H1 (cell line): Measurements from ENCODE around the gene UBAP1L. TPM values are rescaled to one million over a fixed set of nuclear protein-coding genes. Genes with fewer than 3 reads are reported as not detected.
A peak's percentile ranks its signal among the peaks of the same experiment; 100 is the strongest.

Source experiments
- CTCF ChIA-PET: fragments of 300-600 bp; sonication (Branson Sonifier 250); formaldehyde crosslinking; loops from one replicate; lab custom pipeline; 2021; ENCODE audit not compliant: partially characterized antibody; lab: Charles Lee
- POLR2A ChIA-PET: fragments of 300-600 bp; sonication (Branson Sonifier 250); formaldehyde crosslinking; loops from one replicate; lab custom pipeline; 2021; ENCODE audit warnings: inconsistent platforms; ENCODE audit not compliant: partially characterized antibody; lab: Charles Lee
- DNase-seq, 2 experiments: peaks; one replicate each; pipeline versions ENCODE4 v3.0.0 to v3.0.0-alpha.2; 2010 to 2022; ENCODE audit warnings: low spot score in 2 of 2, low read depth in 1 of 2, mixed read lengths in 1 of 2
- FAIRE-seq: peaks from 2 replicates; lab custom pipeline; 2011; peaks lifted over from hg19 to GRCh38; lab: Jason Lieb, UNC
- H2AFZ ChIP-seq: 2 replicates; pipeline ENCODE4 v1.8.1; 2012; ENCODE audit warnings: low read length, inconsistent platforms
- H2AK5ac ChIP-seq: 2 replicates; pipeline ENCODE4 v1.6.1; 2013; ENCODE audit warnings: low read depth, low read length
- H2BK120ac ChIP-seq: replicated peaks from 2 replicates; pipeline ENCODE3; 2013; ENCODE audit warnings: low read depth, low read length, inconsistent platforms
- H2BK12ac ChIP-seq: 2 replicates; pipeline ENCODE4 v1.6.1; 2013; ENCODE audit warnings: low read depth, low read length
- H2BK15ac ChIP-seq: 2 replicates; pipeline ENCODE4 v1.6.1; 2013; ENCODE audit warnings: low read length
- H2BK20ac ChIP-seq: 2 replicates; pipeline ENCODE4 v1.6.1; 2013; ENCODE audit warnings: low read length
- H2BK5ac ChIP-seq: 2 replicates; pipeline ENCODE4 v1.6.1; 2013; ENCODE audit warnings: low read depth, low read length
- H3K14ac ChIP-seq: 2 replicates; pipeline ENCODE4 v1.6.1; 2013; ENCODE audit warnings: inconsistent platforms; ENCODE audit not compliant: insufficient read length
- H3K18ac ChIP-seq: 2 replicates; pipeline ENCODE4 v1.6.1; 2013; ENCODE audit warnings: low read length; ENCODE audit errors: extremely low read depth
- H3K23ac ChIP-seq: 2 replicates; pipeline ENCODE4 v1.6.1; 2013; ENCODE audit warnings: inconsistent platforms; ENCODE audit not compliant: insufficient read length
- H3K23me2 ChIP-seq: 2 replicates; pipeline ENCODE4 v1.6.1; 2013; ENCODE audit warnings: low read depth, low read length
- H3K27ac ChIP-seq: 2 replicates; pipeline ENCODE4 v1.6.1; 2011; ENCODE audit warnings: low read depth, low read length, inconsistent platforms
- H3K27me3 ChIP-seq, 4 experiments: replicated peaks in 1 of 4; 1 replicate in 1 of 4; 2 replicates in 3 of 4; pipeline versions ENCODE4 v1.6.1 to v1.8.1; 2011 to 2013; ENCODE audit warnings: low read length in 3 of 4, mild to moderate bottlenecking in 3 of 4, inconsistent platforms in 2 of 4, mixed read lengths in 2 of 4, moderate library complexity in 1 of 4; ENCODE audit not compliant: control insufficient read depth in 3 of 4, insufficient read depth in 3 of 4; ENCODE audit errors: extremely low read depth in 1 of 4
- H3K36me3 ChIP-seq, 4 experiments: 2 replicates each; pipeline versions ENCODE4 v1.6.1 to v1.8.1; 2011 to 2013; ENCODE audit warnings: mild to moderate bottlenecking in 4 of 4, low read length in 3 of 4, moderate library complexity in 2 of 4, control low read depth in 1 of 4, inconsistent platforms in 1 of 4; ENCODE audit not compliant: insufficient read depth in 4 of 4, control insufficient read depth in 2 of 4
- H3K4ac ChIP-seq: replicated peaks from 2 replicates; pipeline ENCODE3; 2013; ENCODE audit warnings: low read length, low read depth, mixed read lengths, inconsistent platforms; ENCODE audit not compliant: insufficient read length
- H3K4me1 ChIP-seq, 4 experiments: replicated peaks in 1 of 4; 1 replicate in 1 of 4; 2 replicates in 3 of 4; pipeline versions ENCODE4 v1.6.1 to v1.8.1; 2011 to 2013; ENCODE audit warnings: low read length in 3 of 4, inconsistent platforms in 2 of 4, mixed read lengths in 1 of 4; ENCODE audit not compliant: insufficient read depth in 4 of 4, control insufficient read depth in 3 of 4
- H3K4me2 ChIP-seq, 2 experiments: 2 replicates each; pipeline versions ENCODE4 v1.6.1 to v1.8.1; 2011 to 2013; ENCODE audit warnings: low read depth in 2 of 2, low read length in 2 of 2, control low read depth in 1 of 2, inconsistent platforms in 1 of 2, mild to moderate bottlenecking in 1 of 2; ENCODE audit not compliant: insufficient read depth in 1 of 2
- H3K4me3 ChIP-seq, 4 experiments: fragments of 200-600, 300-600 bp in 1 of 4; sonication (generic), shearing (Covaris generic), sonication (Bioruptor Twin) in 1 of 4; 2 replicates each; pipeline versions ENCODE4 v1.5.1 to v1.8.1; 2011 to 2016; ENCODE audit warnings: low read length in 4 of 4, low read depth in 3 of 4, control low read depth in 2 of 4, inconsistent platforms in 2 of 4, mild to moderate bottlenecking in 2 of 4, mixed read lengths in 1 of 4, moderate library complexity in 1 of 4; ENCODE audit not compliant: insufficient read depth in 2 of 4; ENCODE audit errors: extremely low read depth in 1 of 4
- H3K56ac ChIP-seq: replicated peaks from 2 replicates; pipeline ENCODE3; 2013; ENCODE audit warnings: low read depth, mild to moderate bottlenecking, mixed read lengths, low read length, inconsistent platforms; ENCODE audit not compliant: insufficient read length
- H3K79me1 ChIP-seq: 2 replicates; pipeline ENCODE4 v1.6.1; 2013; ENCODE audit warnings: low read depth, low read length, control low read depth
- H3K79me2 ChIP-seq, 2 experiments: 2 replicates each; pipeline versions ENCODE4 v1.6.1 to v1.8.1; 2012 to 2013; ENCODE audit warnings: low read length in 2 of 2, mild to moderate bottlenecking in 2 of 2, inconsistent platforms in 1 of 2; ENCODE audit not compliant: insufficient read depth in 2 of 2, control insufficient read depth in 1 of 2
- H3K9ac ChIP-seq, 4 experiments: replicated peaks in 1 of 4; 1 replicate in 1 of 4; 2 replicates in 3 of 4; pipeline versions ENCODE4 v1.6.1 to v1.8.1; 2011 to 2013; ENCODE audit warnings: low read depth in 3 of 4, low read length in 3 of 4, control low read depth in 2 of 4, mild to moderate bottlenecking in 2 of 4, moderate library complexity in 2 of 4, inconsistent platforms in 1 of 4; ENCODE audit errors: extremely low read depth in 1 of 4
- H3K9me3 ChIP-seq, 2 experiments: 2 replicates each; pipeline versions ENCODE4 v1.6.1 to v1.8.1; 2012 to 2013; ENCODE audit warnings: mild to moderate bottlenecking in 2 of 2, moderate library complexity in 2 of 2, control low read depth in 1 of 2, inconsistent platforms in 1 of 2, low read depth in 1 of 2, low read length in 1 of 2, mixed read lengths in 1 of 2; ENCODE audit not compliant: insufficient read depth in 2 of 2
- H4K20me1 ChIP-seq, 2 experiments: replicated peaks in 1 of 2; 2 replicates each; pipeline versions ENCODE3 to v1.8.1; 2011 to 2013; ENCODE audit warnings: inconsistent platforms in 2 of 2, low read length in 2 of 2, mild to moderate bottlenecking in 1 of 2; ENCODE audit not compliant: insufficient read depth in 2 of 2, control insufficient read depth in 1 of 2
- H4K5ac ChIP-seq: 2 replicates; pipeline ENCODE4 v1.6.1; 2013; ENCODE audit warnings: low read length, low read depth, mixed read lengths, inconsistent platforms; ENCODE audit not compliant: insufficient read length
- H4K8ac ChIP-seq: 2 replicates; pipeline ENCODE4 v1.8.0; 2013; ENCODE audit warnings: mild to moderate bottlenecking, moderate library complexity, low read length, inconsistent platforms; ENCODE audit not compliant: insufficient read depth; ENCODE audit errors: extremely low read depth
- H4K91ac ChIP-seq: replicated peaks from 2 replicates; pipeline ENCODE3; 2013; ENCODE audit warnings: low read length, mixed read lengths, inconsistent platforms; ENCODE audit not compliant: insufficient read length
- CREB1 ChIP-seq: IDR thresholded peaks from 2 replicates; pipeline ENCODE4 v1.6.1; 2012; ENCODE audit warnings: inconsistent platforms
- E2F6 ChIP-seq: IDR thresholded peaks from 2 replicates; pipeline ENCODE4 v1.6.1; 2012; ENCODE audit warnings: inconsistent platforms
- GABPA ChIP-seq: IDR thresholded peaks from 2 replicates; pipeline ENCODE4 v1.6.1; 2011; ENCODE audit warnings: mild to moderate bottlenecking, low read length, moderate library complexity, borderline replicate concordance; ENCODE audit not compliant: insufficient read depth
- GTF2F1 ChIP-seq: IDR thresholded peaks from 2 replicates; pipeline ENCODE4 v1.6.1; 2012; ENCODE audit warnings: low read depth, low read length, improper control_type of control experiment, borderline replicate concordance
- JUN ChIP-seq: IDR thresholded peaks from 2 replicates; pipeline ENCODE4 v1.6.1; 2011; ENCODE audit warnings: low read depth, mild to moderate bottlenecking, improper control_type of control experiment, low read length
- RAD21 ChIP-seq, 2 experiments: IDR thresholded peaks in 1 of 2; conservative IDR thresholded peaks in 1 of 2; 2 replicates each; pipeline ENCODE4 v1.6.1; 2011; ENCODE audit warnings: low read depth in 2 of 2, low read length in 2 of 2, improper control_type of control experiment in 1 of 2, inconsistent platforms in 1 of 2, mild to moderate bottlenecking in 1 of 2, moderate library complexity in 1 of 2
- SIN3A ChIP-seq, 2 experiments: IDR thresholded peaks in 1 of 2; conservative IDR thresholded peaks in 1 of 2; 2 replicates each; pipeline ENCODE4 v1.6.1; 2011 to 2012; ENCODE audit warnings: low read length in 2 of 2, improper control_type of control experiment in 1 of 2, low read depth in 1 of 2, mild to moderate bottlenecking in 1 of 2
- SUZ12 ChIP-seq: fragments of 200-600 bp; sonication (generic); IDR thresholded peaks from 2 replicates; pipeline ENCODE4 v1.6.1; 2012; ENCODE audit warnings: mild to moderate bottlenecking, inconsistent platforms, low read length, moderate library complexity, mixed read lengths
- WGBS, 2 experiments: shearing (Covaris generic) in 1 of 2; methylation state at CpG; one replicate each; pipeline versions ENCODE4 v1.1.6 to v1.1.7; 2013 to 2015; ENCODE audit warnings: low lambda C conversion rate in 2 of 2, mixed read lengths in 2 of 2, inconsistent platforms in 1 of 2, low coverage in 1 of 2, missing lambda C conversion rate in 1 of 2; ENCODE audit not compliant: insufficient replicate concordance in 2 of 2, insufficient coverage in 1 of 2, insufficient read length in 1 of 2; ENCODE audit errors: extremely low coverage in 1 of 2, missing lambda C conversion rate in 1 of 2; 5-methylcytosine and 5-hydroxymethylcytosine counted together
- polyA plus RNA-seq, 7 experiments: library from polyadenylated mRNA; depleted of rRNA in 3 of 7; stranded (reverse) in 5 of 7; unstranded in 2 of 7; fragments of >200 nt in 5 of 7; fragments of 200-250 nt in 2 of 7; gene quantifications; 1 replicate in 5 of 7; 2 replicates in 1 of 7; 4 replicates in 1 of 7; pipeline versions ENCODE4 v1.2.1 to v1.2.3, GENCODE V29; 2011 to 2013; ENCODE audit warnings: missing spikeins in 2 of 7, mixed read lengths in 2 of 7
- total RNA-seq: library from RNA; stranded (reverse); fragmentation: NEBNext Ultra II Directional; extraction: Animal tissue kit (Norgen Biotek cat#: 25700); gene quantifications from 2 replicates; pipeline ENCODE4 v1.2.1, GENCODE V29; 2021

UBAP1L gene
- total and polyA plus RNA-seq, 2 of the 8 experiments (the other 6 are each of a cell fraction or from before 2014, with no cell fraction given) = 0.67 to 1.7 TPM

GRCh38 chr15:65077981-65078352 is 37.0 kb downstream of the UBAP1L start:
- H4K5ac ChIP-seq = no peak overlapping the region
- H4K8ac ChIP-seq = peak overlapping the region; percentile 79; the same call in 1 of the 2 replicates
- no peaks in the 10 kb centered on the region for H4K20me1 ChIP-seq
- no peaks in the 10 kb centered on the region for H3K79me2 ChIP-seq
- peak overlapping the region; percentile 36; the same call in 1 of the 2 replicates for H2AFZ ChIP-seq
- H2AK5ac ChIP-seq = no peak overlapping the region
- H3K36me3 ChIP-seq = no peaks in the 10 kb centered on the region
- H3K14ac ChIP-seq = no peak overlapping the region
- H3K4me1 ChIP-seq = peaks cover 3 to 13% (median 7%) of the 10 kb centered on the region in 4 experiments; a peak in 5 of 7 replicates
- no peaks in the 10 kb centered on the region for H3K79me1 ChIP-seq
- H2BK5ac ChIP-seq = no peak overlapping the region
- H3K27ac ChIP-seq = no peak overlapping the region
- no peak overlapping the region for H3K9ac ChIP-seq
- H4K91ac ChIP-seq = peak overlapping the region; percentile 34
- ChIA-PET POLR2A (interaction anchor here (0.9 to 14.5 kb wide), 6 partner anchors 9 to 388 kb away, joined by 3 to 93 read pairs (median 4); partner anchors contain the start of gene RASL12), CTCF (interaction anchor here (0.7 to 32.9 kb wide), 14 partner anchors 7 to 94 kb away, joined by 3 to 1213 read pairs (median 6); partner anchors contain the start of genes RASL12 and SLC51B)
- peak overlapping the region; percentile 90; the same call in 1 of the 2 replicates for H2BK20ac ChIP-seq
- no peak overlapping the region for H3K4me3 ChIP-seq
- DNase-seq (peak; percentile 84 to 85), FAIRE-seq (no peak)
- H2BK15ac ChIP-seq = 0 out of 2 replicates have a peak overlapping the region, but pooled peaks have one; percentile 61
- H3K18ac ChIP-seq = no peak overlapping the region
- no peak overlapping the region for H2BK120ac ChIP-seq
- WGBS, 2 experiments = 18% methylated on average over 24 of the region's 24 CpGs; no CpG with 5 or more reads in 1 of the 2 experiments
- H3K23ac ChIP-seq = no peak overlapping the region
- 0 out of 4 replicates have a peak overlapping the region, but pooled peaks of 1 of the 2 experiments have one; percentile 39 for H3K4me2 ChIP-seq
- no peak overlapping the region for H3K56ac ChIP-seq
- H3K27me3 ChIP-seq = peaks cover 0 to 9% (median 8%) of the 10 kb centered on the region in 4 experiments; a peak in 5 of 7 replicates
- peak overlapping the region; percentile 90; the same call in 1 of the 2 replicates for H2BK12ac ChIP-seq
- H3K9me3 ChIP-seq = peaks cover 0 to 3% of the 10 kb centered on the region in 2 experiments; a peak in 1 of 4 replicates
- peak overlapping the region; percentile 15 for H3K4ac ChIP-seq
- H3K23me2 ChIP-seq = no peaks in the 10 kb centered on the region; the same call in 1 of the 2 replicates
- TF ChIP-seq JUN (no peak), SUZ12 (no peak), CREB1 (peak; percentile 73), GABPA (peak; percentile 55; the same call in 1 of the 2 replicates), RAD21 (IDR thresholded peaks at IDR 0.05 in 1 of 2, conservative IDR thresholded peaks at IDR 0.05 in 1 of 2; ENCODE audit: low read depth in 2 of 2, low read length in 2 of 2) (peak; percentile 69 to 74), GTF2F1 (no peak), E2F6 (peak; percentile 97), SIN3A (conservative IDR thresholded peaks at IDR 0.05 in 1 of 2, IDR thresholded peaks at IDR 0.05 in 1 of 2; ENCODE audit: low read depth in 1 of 2, low read length in 2 of 2) (no peak)
